ENCODE results near the gene SLFN12. TPM values are rescaled to one million over a fixed set of nuclear protein-coding genes. Genes with fewer than 3 reads are reported as not detected.
"Not testable (repeated sequence)": the region's sequence is repeated elsewhere in the genome, so short reads cannot be mapped to it uniquely, and the experiment has no call there.

Gene SLFN12
- total RNA-seq, 1 experiment from 2014 or later = not detected

- Histone ChIP-seq H3K4me2 (ENCODE audit: low read length) (no peak overlapping the region), H3K9ac (ENCODE audit: low read length) (no peak overlapping the region), H3F3A (ENCODE audit: low read length, unreplicated experiment) (no peaks in the 10 kb centered on the region), H2AFZ (ENCODE audit: low read length) (no peak overlapping the region), H3K27me3 (ENCODE audit: low read length) (no peaks in the 10 kb centered on the region), H3K4me1 (ENCODE audit: insufficient read depth, low read length) (no peaks in the 10 kb centered on the region), H3K9me3 (ENCODE audit: low read length) (no peaks in the 10 kb centered on the region), H3K4me3 (ENCODE audit: low read length) (no peak overlapping the region), H4K20me1 (ENCODE audit: low read length) (no peaks in the 10 kb centered on the region), H3K9me2 (replicated peaks; ENCODE audit: low read length) (no peaks in the 10 kb centered on the region), H3K27ac (ENCODE audit: low read length) (no peak overlapping the region), H3K36me3 (ENCODE audit: low read depth, low read length) (no peaks in the 10 kb centered on the region), H3K79me2 (ENCODE audit: low read length) (no peaks in the 10 kb centered on the region)
- BruUV-seq (replicated peaks) = no TSS peak
- intact Hi-C loops (cut with micrococcal nuclease) = no loop called here
- TF ChIP-seq EZH2phosphoT487 (IDR thresholded peaks at IDR 0.05; ENCODE audit: borderline replicate concordance, low read length) (no peak), EZH2 (IDR thresholded peaks at IDR 0.05; ENCODE audit: low read length, unreplicated experiment) (no peak), CTCF (conservative IDR thresholded peaks at IDR 0.05; ENCODE audit: low read depth, low read length) (no peak)
- ATAC-seq (no peak), DNase-seq (no peak)
- CTCF ChIA-PET = no interaction called here
- POLR2A ChIA-PET (ENCODE audit: unreplicated experiment) = no interaction called here
Observed at GRCh38 chr17:35416659-35417058, 15.6 kb downstream of the SLFN12 start.

- H3K9ac ChIP-seq (ENCODE audit: low read length); H3K9me2 ChIP-seq (replicated peaks; ENCODE audit: low read length); H3K4me2 ChIP-seq (ENCODE audit: low read length); H3K4me1 ChIP-seq (ENCODE audit: insufficient read depth, low read length); H3K9me3 ChIP-seq (ENCODE audit: low read length); H3K36me3 ChIP-seq (ENCODE audit: low read depth, low read length); CTCF ChIA-PET; H3F3A ChIP-seq (ENCODE audit: low read length, unreplicated experiment); H3K27me3 ChIP-seq (ENCODE audit: low read length); ATAC-seq; H3K79me2 ChIP-seq (ENCODE audit: low read length); H4K20me1 ChIP-seq (ENCODE audit: low read length); H3K4me3 ChIP-seq (ENCODE audit: low read length); BruUV-seq (replicated peaks); intact Hi-C loops (cut with micrococcal nuclease); DNase-seq; H2AFZ ChIP-seq (ENCODE audit: low read length); POLR2A ChIA-PET (ENCODE audit: unreplicated experiment); H3K27ac ChIP-seq (ENCODE audit: low read length): not testable (repeated sequence)
Observed at GRCh38 chr17:35414707-35415106, 17.6 kb downstream of the SLFN12 start.

- POLR2A ChIA-PET (ENCODE audit: unreplicated experiment) = no interaction called here
- Histone ChIP-seq H3K4me1 (ENCODE audit: insufficient read depth, low read length) (no peaks in the 10 kb centered on the region), H3F3A (ENCODE audit: low read length, unreplicated experiment) (no peaks in the 10 kb centered on the region), H3K9ac (ENCODE audit: low read length) (no peak overlapping the region), H3K9me3 (ENCODE audit: low read length) (no peaks in the 10 kb centered on the region), H3K36me3 (ENCODE audit: low read depth, low read length) (no peaks in the 10 kb centered on the region), H3K9me2 (replicated peaks; ENCODE audit: low read length) (no peaks in the 10 kb centered on the region), H3K4me2 (ENCODE audit: low read length) (no peak overlapping the region), H2AFZ (ENCODE audit: low read length) (no peak overlapping the region), H3K27ac (ENCODE audit: low read length) (no peak overlapping the region), H4K20me1 (ENCODE audit: low read length) (no peaks in the 10 kb centered on the region), H3K4me3 (ENCODE audit: low read length) (no peak overlapping the region), H3K27me3 (ENCODE audit: low read length) (no peaks in the 10 kb centered on the region), H3K79me2 (ENCODE audit: low read length) (no peaks in the 10 kb centered on the region)
- ATAC-seq (no peak), DNase-seq (no peak)
- TF ChIP-seq CTCF (conservative IDR thresholded peaks at IDR 0.05; ENCODE audit: low read depth, low read length) = no peak
- TF ChIP-seq EZH2phosphoT487 (IDR thresholded peaks at IDR 0.05; ENCODE audit: borderline replicate concordance, low read length) = no peak
- TF ChIP-seq EZH2 (IDR thresholded peaks at IDR 0.05; ENCODE audit: low read length, unreplicated experiment) = no peak
- intact Hi-C loops (cut with micrococcal nuclease) = no loop called here
- CTCF ChIA-PET = no interaction called here
- no TSS peak for BruUV-seq (replicated peaks)
Observed at GRCh38 chr17:35414247-35414646, 18.1 kb downstream of the SLFN12 start.
